Lower lobe of right lung (tissue), 2 donors: ENCODE results near the gene DDO. TPM values are rescaled to one million over a fixed set of nuclear protein-coding genes. Genes with fewer than 3 reads are reported as not detected.

Source experiments
- ATAC-seq, 2 donors: fragments of 200-7000 bp; cut with Tn5 transposase; one replicate each; pipeline ENCODE4 v1.9.1; 2020 to 2022; ENCODE audit warnings: mild to moderate bottlenecking in 2 of 2, moderate library complexity in 2 of 2
- DNase-seq: peaks from one replicate; pipeline ENCODE4 v3.0.0-alpha.2; 2020
- H3K27ac ChIP-seq: fragments of 200-600 bp; one replicate; pipeline ENCODE4 v1.8.0; 2022
- H3K27me3 ChIP-seq: fragments of 200-600 bp; one replicate; pipeline ENCODE4 v1.8.0; 2022; ENCODE audit warnings: low read depth
- H3K36me3 ChIP-seq: fragments of 200-600 bp; one replicate; pipeline ENCODE4 v1.8.0; 2022; ENCODE audit warnings: mild to moderate bottlenecking
- H3K4me1 ChIP-seq: fragments of 200-600 bp; one replicate; pipeline ENCODE4 v1.8.0; 2022
- H3K4me3 ChIP-seq: fragments of 200-600 bp; one replicate; pipeline ENCODE4 v1.8.0; 2022; ENCODE audit warnings: mild to moderate bottlenecking
- H3K9me3 ChIP-seq: fragments of 200-600 bp; one replicate; pipeline ENCODE4 v1.8.0; 2022
- CTCF ChIP-seq: fragments of 200-600 bp; IDR thresholded peaks from one replicate; pipeline ENCODE4 v1.8.0; 2022; ENCODE audit warnings: antibody characterized with exemption, mild to moderate bottlenecking
- intact Hi-C: fragments of 100-400 bp; cut with DNase I; formaldehyde crosslinking; loops from one replicate; pipeline ENCODE4 v1.11.0; 2022
- total RNA-seq: library from RNA; stranded (reverse); fragmentation: NEBNext Ultra II Directional; extraction: Animal tissue kit (Norgen Biotek cat#: 25700); gene quantifications from one replicate; pipeline ENCODE4 v1.2.1, GENCODE V29; 2021
- donor health status: DM: no; HTN: yes; CAD: no; lungs with severe emphysema.

Gene DDO
- total RNA-seq, 1 donor from 2014 or later: 10.8 TPM

GRCh38 chr6:110378552-110378951 is 36.8 kb downstream of the DDO start:
- no peak for TF ChIP-seq CTCF
- H3K9me3 ChIP-seq: no peaks in the 10 kb centered on the region
- no peak for DNase-seq
- no peak overlapping the region for H3K4me3 ChIP-seq
- H3K27ac ChIP-seq: no peak overlapping the region
- no peaks in the 10 kb centered on the region for H3K27me3 ChIP-seq
- ATAC-seq: no peak
- intact Hi-C loops: no loop called here
- no peaks in the 10 kb centered on the region for H3K36me3 ChIP-seq
- H3K4me1 ChIP-seq: no peaks in the 10 kb centered on the region

- H3K4me1 ChIP-seq: no peaks in the 10 kb centered on the region
- TF ChIP-seq CTCF: no peak
- intact Hi-C loops: no loop called here
- H3K27me3 ChIP-seq: peaks cover 3% of the 10 kb centered on the region
- no peak overlapping the region for H3K27ac ChIP-seq
- H3K36me3 ChIP-seq: no peaks in the 10 kb centered on the region
- ATAC-seq (no peak), DNase-seq (no peak)
- H3K9me3 ChIP-seq: no peaks in the 10 kb centered on the region
- no peak overlapping the region for H3K4me3 ChIP-seq
These were observed 46.3 kb downstream of the DDO start for GRCh38 chr6:110369066-110369465.

- Histone ChIP-seq H3K27me3 (peaks cover 3% of the 10 kb centered on the region), H3K27ac (no peak overlapping the region), H3K4me1 (no peaks in the 10 kb centered on the region), H3K4me3 (no peak overlapping the region), H3K36me3 (no peaks in the 10 kb centered on the region), H3K9me3 (no peaks in the 10 kb centered on the region)
- intact Hi-C loops: no loop called here
- ATAC-seq (no peak), DNase-seq (no peak)
- no peak for TF ChIP-seq CTCF
These were observed 47.1 kb downstream of the DDO start for GRCh38 chr6:110368284-110368683.

- H3K4me3 ChIP-seq: no peak overlapping the region
- no peaks in the 10 kb centered on the region for H3K4me1 ChIP-seq
- TF ChIP-seq CTCF: no peak
- H3K9me3 ChIP-seq: no peaks in the 10 kb centered on the region
- intact Hi-C loops: no loop called here
- no peaks in the 10 kb centered on the region for H3K36me3 ChIP-seq
- ATAC-seq (no peak), DNase-seq (no peak)
- H3K27me3 ChIP-seq: peaks cover 3% of the 10 kb centered on the region
- no peak overlapping the region for H3K27ac ChIP-seq
These were observed 47.5 kb downstream of the DDO start for GRCh38 chr6:110367825-110368224.

- Histone ChIP-seq H3K9me3 (no peaks in the 10 kb centered on the region), H3K27me3 (peaks cover 3% of the 10 kb centered on the region), H3K27ac (no peak overlapping the region), H3K4me1 (no peaks in the 10 kb centered on the region), H3K4me3 (no peak overlapping the region), H3K36me3 (no peaks in the 10 kb centered on the region)
- TF ChIP-seq CTCF: no peak
- intact Hi-C loops: no loop called here
- ATAC-seq (no peak), DNase-seq (no peak)
These were observed 48.4 kb downstream of the DDO start for GRCh38 chr6:110366975-110367374.

GRCh38 chr6:110366256-110366655 is 49.1 kb downstream of the DDO start:
- H3K27me3 ChIP-seq: peaks cover 3% of the 10 kb centered on the region
- no peaks in the 10 kb centered on the region for H3K36me3 ChIP-seq
- ATAC-seq (no peak), DNase-seq (no peak)
- no peak for TF ChIP-seq CTCF
- H3K4me3 ChIP-seq: no peak overlapping the region
- intact Hi-C loops: no loop called here
- H3K9me3 ChIP-seq: no peaks in the 10 kb centered on the region
- H3K4me1 ChIP-seq: no peaks in the 10 kb centered on the region
- H3K27ac ChIP-seq: no peak overlapping the region
